Measurements from ENCODE around the gene ESPNL.

ESPNL gene

GRCh38 chr2:238142382-238143205, 42.5 kb downstream of the ESPNL start:
- DNase-seq (ENCODE audit: low spot score) = no peak

GRCh38 chr2:238143239-238143951, 43.3 kb downstream of the ESPNL start:
- no peak for DNase-seq (ENCODE audit: low spot score)

- DNase-seq (ENCODE audit: low spot score) = no peak
Observed at GRCh38 chr2:238144262-238144661, 44.1 kb downstream of the ESPNL start.

GRCh38 chr2:238145046-238145445, 44.9 kb downstream of the ESPNL start:
- DNase-seq (ENCODE audit: low spot score) = no peak

- no peak for DNase-seq (ENCODE audit: low spot score)
Observed at GRCh38 chr2:238145851-238146250, 45.7 kb downstream of the ESPNL start.

GRCh38 chr2:238146884-238147544, 46.9 kb downstream of the ESPNL start:
- DNase-seq (ENCODE audit: low spot score) = no peak

GRCh38 chr2:238148981-238149380, 48.8 kb downstream of the ESPNL start:
- DNase-seq (ENCODE audit: low spot score) = no peak

GRCh38 chr2:238149841-238150572, 49.9 kb downstream of the ESPNL start:
- no peak for DNase-seq (ENCODE audit: low spot score)

- no peak for DNase-seq (ENCODE audit: low spot score)
Observed at GRCh38 chr2:238150686-238151085, 50.5 kb downstream of the ESPNL start.

- DNase-seq (ENCODE audit: low spot score) = no peak
Observed at GRCh38 chr2:238151205-238151604, 51.1 kb downstream of the ESPNL start.

GRCh38 chr2:238151628-238152235, 51.6 kb downstream of the ESPNL start:
- no peak for DNase-seq (ENCODE audit: low spot score)

- no peak for DNase-seq (ENCODE audit: low spot score)
Observed at GRCh38 chr2:238152771-238153688, 52.9 kb downstream of the ESPNL start.

GRCh38 chr2:238154570-238154969, 54.4 kb downstream of the ESPNL start:
- DNase-seq (ENCODE audit: low spot score) = no peak

- no peak for DNase-seq (ENCODE audit: low spot score)
Observed at GRCh38 chr2:238155051-238155760, 55.1 kb downstream of the ESPNL start.

- DNase-seq (ENCODE audit: low spot score) = no peak
Observed at GRCh38 chr2:238155761-238156694, 55.9 kb downstream of the ESPNL start.

GRCh38 chr2:238157506-238158017, 57.4 kb downstream of the ESPNL start:
- DNase-seq (ENCODE audit: low spot score) = no peak

- DNase-seq (ENCODE audit: low spot score) = no peak
Observed at GRCh38 chr2:238158018-238158508, 57.9 kb downstream of the ESPNL start.

GRCh38 chr2:238158509-238159070, 58.5 kb downstream of the ESPNL start, which contains the start of gene ERFE:
Gene ERFE, plus strand, starts transcription at chr2:238158970. Its CDS starts 38 bp downstream, at chr2:238159008.
- DNase-seq (ENCODE audit: low spot score) = peak; percentile 20
